BLaER1 (cell line): Measurements from ENCODE around the gene NKD1.

Experiments used
- H3K27ac ChIP-seq: shearing (Covaris generic); formaldehyde crosslinking; 2 replicates; pipeline ENCODE4 v1.8.1; 2022
- H3K27me3 ChIP-seq: shearing (Covaris generic); formaldehyde crosslinking; 2 replicates; pipeline ENCODE4 v1.8.1; 2022
- H3K36me3 ChIP-seq: shearing (Covaris generic); formaldehyde crosslinking; 2 replicates; pipeline ENCODE4 v1.8.1; 2022
- H3K4me1 ChIP-seq: shearing (Covaris generic); formaldehyde crosslinking; 2 replicates; pipeline ENCODE4 v1.8.1; 2022
- H3K4me2 ChIP-seq: shearing (Covaris generic); formaldehyde crosslinking; 2 replicates; pipeline ENCODE4 v1.8.1; 2022
- H3K4me3 ChIP-seq: shearing (Covaris generic); formaldehyde crosslinking; 2 replicates; pipeline ENCODE4 v1.8.1; 2022
- H3K9ac ChIP-seq: shearing (Covaris generic); formaldehyde crosslinking; 2 replicates; pipeline ENCODE4 v1.8.1; 2022
- H3K9me3 ChIP-seq: shearing (Covaris generic); formaldehyde crosslinking; 2 replicates; pipeline ENCODE4 v1.8.1; 2022
- H4K20me1 ChIP-seq: shearing (Covaris generic); formaldehyde crosslinking; 2 replicates; pipeline ENCODE4 v1.8.1; 2022
- Cebpa-rat ChIP-seq: shearing (Covaris generic); IDR thresholded peaks from 2 replicates; pipeline ENCODE4 v1.8.1; 2022

Gene NKD1

DNA sequence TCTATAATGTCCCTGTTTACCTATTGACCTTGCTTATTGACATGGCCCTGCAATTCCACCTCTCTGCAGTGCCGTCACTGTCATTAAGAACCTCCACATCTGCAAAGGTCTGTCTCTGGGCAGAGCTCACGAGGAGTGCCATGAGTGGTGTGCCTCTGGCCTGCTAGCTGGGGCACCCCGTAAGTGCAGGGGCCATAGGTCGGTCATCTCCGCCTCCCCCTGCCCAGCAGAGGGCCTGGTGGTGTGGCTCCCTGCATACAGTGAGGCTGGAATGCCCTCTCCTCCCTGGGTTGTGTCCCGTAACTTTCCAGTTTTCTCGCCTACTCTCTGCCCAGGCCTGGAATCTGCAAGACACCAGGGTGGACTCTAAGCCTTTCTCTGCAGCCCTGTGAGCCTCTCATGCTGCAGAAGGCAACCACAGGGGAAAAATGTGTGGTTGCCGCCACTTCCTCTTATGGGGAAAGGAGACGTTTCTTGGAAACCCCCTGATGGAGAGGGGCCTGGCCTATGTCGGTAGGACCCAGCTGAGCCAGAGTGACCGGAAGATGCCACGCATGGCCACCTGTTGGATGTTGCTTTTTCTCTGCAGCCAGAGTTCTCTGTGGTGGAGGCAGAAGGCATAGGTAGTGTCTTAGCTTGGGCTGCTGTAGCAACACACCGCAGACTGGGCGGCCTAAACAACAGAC lies 135.6 kb downstream of the NKD1 start:
- no peak for TF ChIP-seq Cebpa-rat
- Histone ChIP-seq H4K20me1 (no peaks in the 10 kb centered on the region), H3K27ac (peak overlapping the region; percentile 53), H3K4me1 (peaks cover 69% of the 10 kb centered on the region), H3K9me3 (no peaks in the 10 kb centered on the region), H3K4me2 (peak overlapping the region; percentile 89), H3K27me3 (no peaks in the 10 kb centered on the region), H3K9ac (no peak overlapping the region), H3K4me3 (peak overlapping the region; percentile 40; the same call in 1 of the 2 replicates), H3K36me3 (peaks cover 10% of the 10 kb centered on the region; the same call in 1 of the 2 replicates)

DNA sequence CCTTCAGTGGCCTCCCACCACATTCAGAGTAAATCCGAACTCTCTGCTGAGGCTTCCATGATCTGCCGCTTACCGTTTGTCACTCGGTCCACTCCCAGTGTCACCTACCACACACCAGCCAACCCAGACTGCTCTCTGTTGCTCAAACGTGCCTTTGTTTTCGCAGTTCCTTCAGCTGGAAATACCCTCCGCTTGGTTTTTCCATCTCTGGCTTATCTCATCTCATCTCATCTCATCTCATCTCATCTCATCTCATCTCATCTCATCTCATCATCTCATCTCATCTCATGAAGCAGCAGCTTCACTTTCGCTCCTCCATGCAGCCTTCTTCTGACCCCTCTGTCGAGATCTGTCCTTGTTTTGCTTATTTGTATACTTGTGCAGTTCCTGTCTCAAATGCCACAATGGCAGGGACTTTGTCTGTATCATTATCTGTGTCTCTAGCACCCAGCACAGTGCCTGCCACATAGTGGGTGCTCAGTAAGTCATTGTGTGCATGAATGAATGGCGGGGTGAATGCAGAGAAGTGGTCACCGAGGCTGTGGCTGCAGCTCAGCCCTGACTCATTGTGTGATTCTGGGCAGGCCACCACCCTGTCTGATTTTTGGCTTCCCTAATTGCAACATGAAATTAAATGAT lies 136.7 kb downstream of the NKD1 start:
- H3K4me3 ChIP-seq = no peak overlapping the region
- H3K4me2 ChIP-seq = peak overlapping the region; percentile 89
- peak overlapping the region; percentile 53 for H3K27ac ChIP-seq
- H3K36me3 ChIP-seq = no peaks in the 10 kb centered on the region
- H3K4me1 ChIP-seq = peaks cover 57% of the 10 kb centered on the region
- H3K27me3 ChIP-seq = no peaks in the 10 kb centered on the region
- no peak for TF ChIP-seq Cebpa-rat
- H3K9ac ChIP-seq = no peak overlapping the region
- H3K9me3 ChIP-seq = no peaks in the 10 kb centered on the region
- no peaks in the 10 kb centered on the region for H4K20me1 ChIP-seq

DNA sequence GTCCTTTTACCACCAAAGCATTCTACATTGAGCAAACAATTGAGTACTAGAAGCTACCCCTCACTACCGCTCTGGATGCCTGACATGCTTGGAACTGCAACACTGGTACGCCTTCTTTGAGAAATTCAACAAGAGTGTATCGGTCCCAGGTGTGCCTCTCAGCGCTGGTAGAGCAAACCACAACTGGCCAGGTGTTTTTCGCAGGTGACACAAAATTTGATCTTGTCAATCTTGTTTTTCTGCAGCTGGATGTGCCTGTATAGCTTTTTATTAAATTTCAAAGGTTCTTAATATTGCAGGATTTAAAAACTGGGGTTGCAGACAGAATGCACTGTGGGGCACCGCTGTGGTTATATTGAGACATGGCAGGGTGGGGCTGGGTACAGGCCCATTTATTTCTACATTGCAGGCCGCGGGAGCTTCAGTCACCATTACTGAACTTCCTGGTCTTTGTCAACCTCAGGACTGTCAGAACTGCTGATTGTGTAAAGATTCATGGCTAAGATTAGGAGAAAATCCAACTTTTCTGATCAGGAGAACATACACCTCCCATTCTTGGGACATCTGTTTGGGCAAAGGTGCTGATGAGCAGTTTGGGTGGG lies 137.4 kb downstream of the NKD1 start:
- H4K20me1 ChIP-seq = no peaks in the 10 kb centered on the region
- H3K9me3 ChIP-seq = no peaks in the 10 kb centered on the region
- no peak overlapping the region for H3K27ac ChIP-seq
- no peaks in the 10 kb centered on the region for H3K36me3 ChIP-seq
- TF ChIP-seq Cebpa-rat = no peak
- H3K9ac ChIP-seq = no peak overlapping the region
- H3K4me3 ChIP-seq = no peak overlapping the region
- H3K27me3 ChIP-seq = no peaks in the 10 kb centered on the region
- H3K4me1 ChIP-seq = peaks cover 51% of the 10 kb centered on the region
- H3K4me2 ChIP-seq = peak overlapping the region; percentile 89

DNA sequence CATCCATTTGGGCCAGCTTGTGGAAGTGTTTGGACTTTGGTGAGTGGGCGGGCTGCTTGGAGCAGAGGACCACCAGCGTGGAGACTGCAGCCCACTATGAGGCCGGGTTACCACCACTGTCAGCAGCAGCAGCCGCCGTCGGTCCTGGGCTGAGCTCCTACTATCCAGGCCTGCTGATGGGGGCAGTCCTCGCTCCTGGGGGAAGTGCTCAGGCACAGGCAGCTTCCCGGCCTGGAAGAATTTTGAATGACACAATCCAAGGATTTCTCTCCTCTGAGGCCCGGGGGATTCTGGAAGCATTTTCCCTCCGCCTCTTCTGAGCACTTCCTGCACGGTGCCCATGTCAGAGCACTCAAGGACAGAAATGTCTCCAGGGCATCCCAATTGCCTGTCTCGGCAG lies 139.9 kb downstream of the NKD1 start:
- H3K4me3 ChIP-seq = no peak overlapping the region
- TF ChIP-seq Cebpa-rat = no peak
- no peak overlapping the region for H3K27ac ChIP-seq

DNA sequence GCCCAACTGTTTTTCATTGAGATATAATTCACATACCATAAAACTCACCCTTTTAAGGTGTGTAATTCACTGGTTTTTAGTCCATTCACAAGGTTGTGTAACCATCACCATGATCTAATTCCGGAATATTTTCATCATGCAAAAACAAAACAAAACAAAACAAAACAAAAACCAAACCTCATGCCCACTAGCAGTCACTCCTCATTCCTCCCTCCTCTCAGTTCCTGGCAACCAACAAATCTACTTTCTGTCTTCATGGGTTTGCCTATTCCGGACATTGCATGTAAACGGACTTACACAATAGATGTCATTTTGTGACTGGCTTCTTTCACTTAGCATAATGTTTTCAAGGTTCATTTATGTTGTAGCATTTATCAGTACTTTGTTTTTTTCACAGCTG lies 140.7 kb downstream of the NKD1 start:
- Histone ChIP-seq H3K9me3 (no peaks in the 10 kb centered on the region), H3K4me3 (no peak overlapping the region), H3K27me3 (no peaks in the 10 kb centered on the region), H3K36me3 (no peaks in the 10 kb centered on the region), H3K27ac (no peak overlapping the region), H3K4me1 (peaks cover 32% of the 10 kb centered on the region), H3K9ac (no peak overlapping the region), H3K4me2 (no peak overlapping the region), H4K20me1 (no peaks in the 10 kb centered on the region)
- no peak for TF ChIP-seq Cebpa-rat

More for the DNA sequence above, 139.9 kb downstream of the NKD1 start:
- Histone ChIP-seq H3K9me3 (no peaks in the 10 kb centered on the region), H3K27me3 (no peaks in the 10 kb centered on the region), H3K9ac (no peak overlapping the region), H3K36me3 (no peaks in the 10 kb centered on the region), H3K4me1 (peaks cover 32% of the 10 kb centered on the region), H4K20me1 (no peaks in the 10 kb centered on the region), H3K4me2 (no peak overlapping the region)

DNA sequence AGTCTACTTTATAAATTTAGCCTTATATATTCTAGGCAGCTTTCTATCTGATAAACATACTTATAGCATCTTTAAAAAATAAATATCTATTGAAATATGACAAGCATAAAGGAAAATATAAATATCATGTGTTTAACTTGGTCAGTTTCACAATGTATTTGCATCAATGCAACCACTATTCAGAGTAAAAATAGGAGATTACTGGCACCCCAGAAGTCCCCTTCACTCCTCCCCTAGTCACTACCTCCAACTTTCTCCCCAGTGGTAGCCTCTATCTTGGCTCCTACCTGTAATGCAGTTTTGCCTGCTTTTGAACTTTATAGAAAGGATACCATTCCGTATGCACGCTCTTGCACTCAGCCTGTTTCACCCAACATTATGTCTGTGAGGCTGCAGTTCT lies 142.0 kb downstream of the NKD1 start:
- Histone ChIP-seq H3K27ac (no peak overlapping the region), H3K9ac (no peak overlapping the region), H4K20me1 (no peaks in the 10 kb centered on the region), H3K9me3 (no peaks in the 10 kb centered on the region), H3K4me3 (no peak overlapping the region), H3K27me3 (no peaks in the 10 kb centered on the region), H3K4me2 (no peak overlapping the region), H3K4me1 (peaks cover 29% of the 10 kb centered on the region), H3K36me3 (no peaks in the 10 kb centered on the region)
- no peak for TF ChIP-seq Cebpa-rat

DNA sequence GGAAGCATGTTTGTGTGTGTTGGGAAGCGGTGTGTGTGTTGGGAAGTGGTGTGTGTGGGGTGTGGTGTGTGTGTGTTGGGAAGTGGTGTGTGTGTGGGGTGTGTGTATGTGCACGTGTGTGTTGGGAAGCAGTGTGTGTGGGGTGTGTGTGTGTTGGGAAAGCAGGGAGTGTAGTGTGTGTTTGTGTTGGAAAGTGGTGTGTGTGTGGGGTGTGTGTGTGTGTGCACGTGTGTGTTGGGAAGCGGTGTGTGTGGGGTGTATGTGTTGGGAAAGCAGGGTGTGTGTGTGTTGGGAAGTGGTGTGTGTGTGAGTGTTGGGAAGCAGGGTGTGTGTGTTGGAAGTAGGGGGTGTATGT lies 144.4 kb downstream of the NKD1 start:
- Histone ChIP-seq H3K36me3 (no peaks in the 10 kb centered on the region), H3K4me1 (peaks cover 43% of the 10 kb centered on the region), H3K27ac (no peak overlapping the region)

DNA sequence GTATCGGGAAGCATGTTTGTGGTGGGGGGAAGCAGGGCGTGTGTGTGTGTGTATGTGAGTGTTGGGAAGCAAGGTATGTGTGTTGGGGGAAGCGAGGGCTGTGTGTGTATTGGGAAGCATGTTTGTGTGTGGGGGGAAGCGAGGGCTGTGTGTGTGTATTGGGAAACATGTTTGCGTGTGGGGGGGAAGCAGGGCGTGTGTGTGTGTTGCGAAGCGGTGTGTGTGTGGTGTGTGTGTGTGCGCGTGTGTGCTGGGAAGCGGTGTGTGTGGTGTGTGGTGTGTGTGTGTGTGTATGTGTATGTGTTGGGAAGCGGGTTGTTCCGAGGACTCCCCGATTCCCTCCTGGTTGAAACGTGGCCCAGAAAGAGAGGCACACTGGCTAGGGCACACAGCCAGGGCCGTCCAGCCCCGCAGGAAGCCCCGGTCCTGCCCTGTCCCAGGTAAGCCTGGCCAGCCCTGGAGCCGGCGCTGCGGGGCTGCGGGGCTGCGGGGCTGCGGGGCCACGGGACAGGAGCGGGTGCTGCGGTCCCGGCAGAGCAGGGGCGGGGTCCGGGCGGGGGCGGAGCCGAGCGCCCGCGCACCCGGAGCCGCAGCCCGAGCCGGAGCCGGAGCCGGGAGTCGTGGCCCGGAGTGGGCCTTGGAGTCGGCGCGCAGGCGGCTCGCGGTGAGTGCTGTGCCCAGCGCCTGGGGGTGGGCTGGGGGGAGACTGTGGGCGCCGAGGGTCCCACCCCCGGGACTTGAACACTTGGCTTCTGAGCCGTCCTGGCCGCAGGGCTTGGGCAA lies 145.0 kb downstream of the NKD1 start, which contains the start of gene NOD2:
NOD2 (plus strand) TSS at position 608 of the 783 bp plus-strand sequence. CDS start 5,890 bp downstream, outside the sequence.
- Histone ChIP-seq H3K4me3 (peak within 1 kb of the TSS; percentile 66), H3K9ac (peak within 1 kb of the TSS; percentile 67; the same call in 1 of the 2 replicates), H3K36me3 (no peaks in the 10 kb centered on the region), H3K4me2 (peak within 1 kb of the TSS; percentile 91), H3K27me3 (no peaks in the 10 kb centered on the region), H3K27ac (peak within 1 kb of the TSS; percentile 45; the same call in 1 of the 2 replicates), H3K4me1 (peaks cover 48% of the 10 kb centered on the region), H3K9me3 (no peaks in the 10 kb centered on the region), H4K20me1 (no peaks in the 10 kb centered on the region)
- TF ChIP-seq Cebpa-rat = no peak

More for the DNA sequence above, 144.4 kb downstream of the NKD1 start:
- H4K20me1 ChIP-seq = no peaks in the 10 kb centered on the region
- no peak overlapping the region for H3K4me3 ChIP-seq
- no peak for TF ChIP-seq Cebpa-rat
- no peak overlapping the region for H3K4me2 ChIP-seq
- H3K9ac ChIP-seq = no peak overlapping the region
- H3K9me3 ChIP-seq = no peaks in the 10 kb centered on the region
- no peaks in the 10 kb centered on the region for H3K27me3 ChIP-seq

DNA sequence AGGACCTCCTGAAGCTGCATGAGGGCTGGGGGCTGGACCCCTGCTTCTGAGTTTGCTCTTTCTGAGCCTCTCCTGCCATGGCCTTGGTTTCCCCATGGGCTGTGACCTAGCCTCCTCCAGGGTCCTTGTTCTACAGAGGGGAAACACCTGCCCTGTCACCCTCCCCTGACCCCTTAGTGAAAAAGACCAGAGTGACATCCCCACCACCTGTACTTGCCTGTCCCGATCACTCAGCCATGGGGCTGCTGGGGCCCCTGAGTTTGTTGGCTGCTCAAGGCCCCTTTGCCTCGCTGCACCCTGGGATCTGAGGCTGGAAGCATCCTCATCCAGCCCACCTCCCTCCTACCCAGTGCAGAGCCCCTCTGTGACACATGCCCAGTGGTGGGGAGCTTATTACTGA lies 146.0 kb downstream of the NKD1 start:
- Histone ChIP-seq H3K36me3 (no peaks in the 10 kb centered on the region), H3K27me3 (no peaks in the 10 kb centered on the region), H3K4me1 (peaks cover 54% of the 10 kb centered on the region), H3K9me3 (no peaks in the 10 kb centered on the region), H3K4me2 (peak overlapping the region; percentile 91), H3K9ac (no peak overlapping the region), H3K27ac (no peak overlapping the region), H3K4me3 (peak overlapping the region; percentile 66), H4K20me1 (no peaks in the 10 kb centered on the region)
- no peak for TF ChIP-seq Cebpa-rat
